NCI-H1048 (cell line): ENCODE data around the gene LZTS3.
"Not testable (repeated sequence)": the region's sequence is repeated elsewhere in the genome, so short reads cannot be mapped to it uniquely, and the experiment has no call there.

ENCODE experiments used
- DNase-seq: peaks from one replicate; lab custom pipeline; 2025; lab: John Stamatoyannopoulos, UW

LZTS3 gene

DNA sequence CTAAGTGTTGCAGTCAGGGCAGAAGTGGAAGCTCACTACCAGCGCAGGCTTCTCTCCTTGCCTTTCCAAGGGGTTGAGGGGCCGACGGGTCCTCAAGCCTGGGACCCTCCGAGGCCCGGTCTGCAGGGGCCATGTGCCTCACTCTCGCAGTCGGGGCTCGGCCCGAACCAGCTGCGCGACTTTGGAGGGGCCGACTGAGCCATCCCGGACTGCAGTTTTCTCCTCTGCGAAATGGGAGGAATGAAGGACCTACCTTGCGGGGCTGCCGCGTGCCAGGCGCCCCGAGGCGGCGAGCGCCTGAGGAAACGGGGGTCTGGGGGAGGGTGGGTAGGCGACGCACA, 5.6 kb downstream of the LZTS3 start:
- DNase-seq: no peak

DNA sequence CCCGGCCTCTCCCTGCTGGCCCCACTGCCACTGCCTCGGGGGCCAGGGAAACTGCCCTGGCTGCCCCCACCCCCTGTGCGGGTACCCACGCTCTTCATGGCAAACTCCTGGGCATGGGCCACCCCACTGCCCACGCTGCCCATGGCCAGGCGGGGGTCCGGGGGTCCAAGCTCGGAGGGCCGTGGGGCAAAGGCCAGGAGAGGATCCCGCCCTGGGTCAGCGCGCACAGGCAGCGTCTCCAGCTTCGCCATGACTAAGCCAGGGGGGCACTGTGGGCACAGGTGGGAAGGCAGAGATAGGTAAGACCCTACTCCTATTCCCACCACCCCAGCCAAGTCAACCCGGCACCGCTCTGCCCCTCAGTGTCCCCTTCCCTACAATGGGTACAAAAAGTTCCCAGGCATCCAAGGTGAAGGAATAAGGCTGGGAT, 6.4 kb downstream of the LZTS3 start:
- no peak for DNase-seq

DNA sequence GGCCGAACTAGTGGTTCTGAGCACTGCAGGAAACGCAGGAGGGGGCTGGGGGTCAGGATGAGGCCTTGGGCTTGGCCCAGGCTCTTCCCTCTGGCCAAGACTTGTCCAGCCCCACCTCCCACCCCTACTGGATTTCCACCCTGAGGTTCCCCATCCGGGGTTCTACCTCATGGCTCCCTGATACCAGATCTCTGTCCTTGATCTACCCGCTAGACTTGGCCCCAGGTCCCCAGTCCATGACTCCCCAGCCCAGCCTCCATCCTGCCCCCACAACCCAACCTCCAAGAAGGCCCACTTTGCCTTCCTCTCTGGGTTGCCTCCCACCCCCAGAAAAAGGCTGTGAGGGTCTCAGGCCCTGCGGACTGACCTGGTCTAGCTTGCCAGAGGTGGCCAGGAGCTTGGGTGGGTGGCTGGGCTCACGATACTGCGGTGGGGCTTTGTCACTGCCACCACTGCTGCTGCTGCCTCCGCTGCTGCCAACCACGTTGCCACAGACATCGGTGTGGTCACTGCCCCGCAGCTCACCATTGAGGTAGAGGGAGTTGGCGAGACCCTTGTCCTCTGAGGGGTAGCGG, 6.9 kb downstream of the LZTS3 start:
- no peak for DNase-seq

DNA sequence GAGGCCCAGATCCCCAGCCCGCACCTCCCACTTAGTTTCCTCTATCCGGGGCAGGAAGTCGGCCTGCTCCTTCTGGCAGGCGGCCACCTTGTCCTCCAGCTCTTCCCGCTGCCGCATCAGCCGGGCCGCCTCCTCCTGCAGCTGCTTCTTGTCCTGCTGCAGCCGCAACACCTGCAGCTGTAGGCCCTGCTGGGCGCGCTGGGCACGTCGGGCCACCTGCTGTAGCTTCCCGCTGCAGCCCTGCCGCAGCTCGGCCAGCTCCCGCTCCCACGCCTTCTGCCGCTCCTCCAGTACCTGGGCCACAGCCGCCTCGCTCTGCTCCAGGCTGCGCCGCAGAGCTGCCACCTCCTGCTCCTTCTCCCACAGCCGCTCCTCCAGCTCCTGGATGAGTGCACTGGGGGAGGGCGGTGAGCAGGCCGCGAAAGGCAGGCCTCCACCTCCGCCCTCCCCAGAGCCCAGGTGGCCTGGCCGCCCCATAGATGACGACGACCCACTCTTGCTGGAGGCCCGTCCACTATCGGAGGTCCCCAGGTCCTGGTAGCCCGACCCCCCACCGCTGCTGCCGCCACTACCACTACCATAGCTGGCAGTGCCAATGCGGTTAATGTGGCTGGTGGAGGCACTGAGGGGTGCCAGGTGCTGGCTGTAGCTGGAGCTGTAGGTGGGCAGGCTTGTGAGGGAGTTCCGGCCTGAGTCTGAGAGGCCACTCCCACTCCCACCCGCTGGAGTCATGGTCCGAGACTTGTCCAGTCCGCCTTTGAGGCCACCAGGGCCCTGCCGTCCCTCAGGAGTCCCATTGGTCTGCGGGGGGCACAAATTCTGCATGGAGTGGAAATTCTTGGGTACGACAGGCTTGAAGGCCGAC, 7.6 kb downstream of the LZTS3 start:
- DNase-seq: no peak

DNA sequence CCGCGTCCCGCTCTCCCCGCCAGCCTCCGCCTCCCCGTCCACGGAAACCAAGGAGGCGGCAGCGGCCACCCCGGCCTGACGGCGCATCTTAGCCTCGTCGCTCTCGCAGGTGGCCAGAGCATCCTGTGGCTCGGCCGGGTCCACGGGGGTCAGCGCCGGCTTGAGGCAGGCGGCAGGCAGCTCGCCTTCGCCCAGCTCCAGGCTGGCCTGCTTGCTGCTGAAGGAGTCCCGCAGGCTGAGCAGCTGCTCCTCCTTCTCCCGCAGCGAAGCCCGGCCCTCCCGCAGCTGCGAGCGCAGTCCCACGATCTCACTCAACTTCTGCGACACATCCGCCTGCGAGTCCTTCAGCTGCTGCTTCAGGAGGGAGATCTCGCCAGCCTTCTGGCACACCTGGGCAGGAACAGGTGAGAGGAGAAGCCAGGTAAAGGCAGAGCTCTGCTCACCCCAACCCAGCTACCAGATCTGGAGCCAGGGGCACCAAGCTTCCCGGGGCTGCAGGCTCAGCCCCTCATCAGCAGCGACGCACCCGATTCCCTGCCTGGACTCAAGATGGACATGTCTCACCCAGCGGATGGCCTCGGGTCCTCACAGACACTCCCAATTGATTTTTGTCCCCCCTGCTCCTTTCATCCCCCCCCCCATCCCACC, 8.5 kb downstream of the LZTS3 start:
- DNase-seq: no peak

DNA sequence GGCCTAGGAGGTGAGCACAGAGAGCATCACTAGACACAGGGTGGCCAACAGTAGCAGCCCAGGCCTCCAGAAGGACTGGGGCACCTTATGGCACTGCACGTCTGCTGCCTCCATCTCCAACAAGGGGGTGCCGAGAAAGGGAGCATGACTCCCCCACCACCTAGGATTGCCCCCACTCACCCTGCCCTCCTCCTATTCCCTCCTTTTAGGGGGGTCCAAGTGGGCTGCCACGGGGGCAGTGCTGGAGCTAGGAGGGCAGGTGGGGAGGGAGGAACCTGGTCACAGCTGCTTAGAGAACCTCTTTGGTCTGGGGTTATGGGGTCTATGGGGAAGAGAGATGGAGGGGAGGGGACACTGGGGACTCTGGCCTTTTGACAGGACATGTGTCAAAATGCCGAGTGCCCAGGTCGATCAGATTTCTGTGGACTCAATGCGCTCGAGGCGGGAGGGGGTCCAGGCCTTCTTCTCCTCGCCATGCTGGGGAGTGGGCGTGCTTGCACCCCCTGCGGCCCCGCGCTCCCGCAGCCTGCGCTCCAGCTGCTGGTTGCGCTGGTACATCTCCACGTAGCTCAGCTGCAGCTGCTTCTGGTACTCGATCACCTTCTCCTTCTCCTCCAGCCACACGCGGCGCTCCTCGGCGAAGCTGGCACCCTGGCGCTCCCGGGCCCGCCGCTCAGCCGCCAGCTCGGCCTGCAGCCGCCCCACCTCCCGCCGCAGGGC, 9.1 kb downstream of the LZTS3 start:
- no peak for DNase-seq

DNA sequence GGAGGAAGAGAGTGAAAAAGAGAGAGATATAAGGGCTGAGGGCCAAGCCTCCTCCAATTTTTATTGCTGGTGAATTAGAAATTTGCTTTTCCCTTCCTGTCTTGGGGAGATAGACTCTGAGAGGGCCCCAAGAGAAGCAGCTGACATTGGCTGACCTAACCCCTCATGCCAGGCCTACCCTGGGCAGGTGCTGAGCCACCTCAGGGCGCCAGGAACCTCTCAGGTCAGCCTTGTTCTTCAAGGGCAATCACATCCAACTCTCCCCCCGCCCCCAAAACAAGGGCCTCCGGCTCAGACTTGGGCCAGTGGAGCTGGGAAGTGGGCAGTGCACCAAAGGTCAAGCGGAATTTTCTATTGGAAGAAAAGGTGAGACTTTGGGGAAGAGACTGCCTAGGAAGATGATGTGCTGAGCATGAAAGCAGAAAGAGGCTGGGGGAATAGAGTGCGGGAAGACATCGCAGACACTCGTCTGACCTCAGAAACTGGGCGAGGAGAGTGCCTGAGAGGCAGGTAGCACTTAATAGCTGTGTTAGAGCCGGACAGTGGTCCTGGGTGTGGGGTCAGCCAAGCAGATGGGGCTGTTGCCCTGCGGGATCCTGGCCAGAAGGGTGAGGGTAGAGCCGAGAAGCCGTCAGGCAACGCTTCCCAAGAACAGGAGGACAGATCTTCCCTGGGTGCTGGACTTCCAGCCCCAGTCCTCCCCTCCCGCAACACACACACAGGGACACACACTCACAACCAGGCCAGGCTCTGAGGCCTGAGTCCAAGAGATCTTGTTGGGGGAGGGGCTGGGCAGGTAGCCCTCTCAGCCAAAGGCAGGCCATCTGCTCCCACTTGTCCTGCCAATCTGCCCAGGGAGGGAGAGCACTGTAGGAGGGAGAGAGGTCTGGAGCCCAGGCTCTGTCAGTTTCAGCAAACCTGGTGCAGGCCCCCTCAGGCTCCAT, 10.0 kb downstream of the LZTS3 start:
- DNase-seq: no peak

DNA sequence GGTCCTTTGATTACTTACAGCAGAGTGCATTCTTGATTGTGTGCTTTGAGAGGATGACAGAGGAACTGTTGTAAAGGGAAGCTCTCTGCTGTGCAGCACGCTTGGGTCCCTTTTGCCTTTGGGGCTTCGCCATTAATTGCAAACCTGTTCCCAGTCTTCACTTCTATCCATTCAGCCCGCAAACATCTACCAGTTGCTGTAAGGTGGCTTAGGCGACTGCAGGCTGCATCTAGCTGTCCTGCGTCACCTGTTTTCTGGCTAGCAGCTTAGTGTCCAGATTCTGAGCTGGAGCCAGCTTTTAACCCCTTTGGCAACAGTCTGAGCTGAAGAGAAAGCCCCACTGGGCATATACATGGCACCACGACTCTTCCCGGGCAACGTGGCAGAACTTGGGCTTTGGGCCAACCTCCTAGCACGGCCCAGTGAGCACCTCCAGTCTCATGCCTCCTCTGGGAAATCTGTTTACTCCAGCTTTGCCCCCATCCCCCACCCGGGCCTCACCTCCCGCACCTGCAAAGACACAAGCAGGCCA, 11.2 kb downstream of the LZTS3 start:
- no peak for DNase-seq

DNA sequence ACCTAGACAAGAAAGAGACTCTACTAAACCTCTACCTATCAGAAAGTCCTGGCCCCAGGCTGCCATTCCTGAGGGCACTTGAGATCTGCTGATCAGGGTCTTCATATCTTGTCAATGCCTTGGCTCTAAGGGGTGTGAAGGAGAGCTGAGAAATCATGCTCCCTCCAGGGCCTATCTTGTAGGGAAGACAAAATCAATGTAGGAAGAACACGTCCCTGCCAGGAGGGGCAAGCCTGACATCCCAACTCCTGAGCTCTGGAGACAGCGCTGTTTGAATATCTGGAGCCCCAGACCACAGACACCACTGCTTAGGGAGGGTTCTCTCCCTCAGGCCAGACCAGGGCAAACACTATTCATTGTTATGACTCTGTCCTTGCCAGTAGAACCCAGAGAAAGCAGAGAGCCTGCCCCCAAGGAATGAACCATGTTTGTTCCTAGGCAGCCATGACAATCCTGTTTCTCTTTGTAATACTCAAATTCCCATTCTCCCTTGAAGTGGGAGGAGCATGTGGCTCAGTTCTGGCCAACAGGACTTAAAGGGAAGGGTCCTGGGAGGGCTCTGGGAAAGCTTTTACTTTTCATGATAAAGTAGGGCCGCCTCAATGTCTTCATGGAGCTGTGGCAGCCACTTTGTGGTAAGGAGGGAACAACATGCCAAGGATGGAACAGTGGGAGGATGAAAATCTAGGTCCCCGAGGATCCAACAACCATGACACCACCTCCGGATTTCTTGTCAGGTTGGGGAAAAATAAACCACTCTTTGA, 11.9 kb downstream of the LZTS3 start:
- no peak for DNase-seq

DNA sequence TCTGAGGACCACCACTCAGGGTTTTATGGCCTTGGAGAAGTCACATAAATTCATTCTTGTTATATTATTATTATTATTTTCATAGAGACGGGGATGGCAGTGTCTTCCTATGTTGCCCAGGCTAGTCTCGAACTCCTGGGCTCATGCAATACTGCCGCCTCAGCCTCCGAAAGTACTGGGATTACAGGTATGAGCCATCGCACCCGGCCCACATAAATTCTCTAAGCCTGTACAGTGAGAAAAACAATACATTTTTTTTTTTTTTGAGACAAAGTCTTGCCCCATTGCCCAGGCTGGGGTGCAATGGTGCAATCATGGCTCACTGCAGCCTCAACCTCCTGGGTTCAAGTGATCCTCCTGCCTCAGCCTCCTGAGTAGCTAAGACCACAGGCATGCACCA, 12.9 kb downstream of the LZTS3 start:
- DNase-seq: no peak

DNA sequence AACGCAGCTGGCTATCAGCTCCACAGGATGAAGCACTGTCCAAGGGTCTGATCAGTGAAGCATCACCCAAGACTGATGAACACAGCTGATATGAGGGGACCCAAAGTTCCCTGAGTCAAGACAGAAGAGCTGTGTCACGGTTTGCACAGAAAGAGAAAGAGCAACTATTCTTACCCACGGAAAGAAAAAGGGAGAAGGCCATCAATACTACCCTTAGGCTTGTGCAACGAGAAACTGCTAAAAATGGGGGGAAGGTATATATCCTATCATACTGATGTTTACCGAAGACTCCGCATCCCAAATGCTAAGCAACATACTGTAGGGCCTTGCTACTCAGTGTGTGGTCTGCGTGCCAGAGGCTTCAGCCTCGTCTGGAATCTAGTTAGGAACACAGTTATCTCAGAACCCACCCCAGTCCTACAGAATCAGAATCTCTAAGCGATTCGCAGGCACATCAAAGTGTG, 14.3 kb downstream of the LZTS3 start:
- no peak for DNase-seq

DNA sequence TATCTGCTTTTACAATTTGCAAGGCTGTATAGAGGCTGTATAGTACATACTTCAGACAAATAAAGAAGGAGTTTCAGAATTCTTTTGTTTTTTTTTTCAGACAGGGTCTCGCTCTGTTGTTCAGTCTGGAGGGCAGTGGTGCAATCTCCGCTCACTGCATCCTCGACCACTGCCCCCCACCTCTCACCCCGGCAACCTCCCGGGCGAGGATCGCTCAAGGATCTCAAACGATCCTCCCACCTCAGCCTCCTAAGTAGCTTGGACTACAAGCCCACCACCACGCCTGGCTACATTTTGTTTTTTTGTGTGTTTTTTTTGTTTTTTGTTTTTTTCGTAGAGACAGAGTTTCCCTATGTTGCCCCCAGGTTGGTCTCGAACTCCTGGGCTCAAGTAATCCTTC, 15.5 kb downstream of the LZTS3 start:
- no peak for DNase-seq

DNA sequence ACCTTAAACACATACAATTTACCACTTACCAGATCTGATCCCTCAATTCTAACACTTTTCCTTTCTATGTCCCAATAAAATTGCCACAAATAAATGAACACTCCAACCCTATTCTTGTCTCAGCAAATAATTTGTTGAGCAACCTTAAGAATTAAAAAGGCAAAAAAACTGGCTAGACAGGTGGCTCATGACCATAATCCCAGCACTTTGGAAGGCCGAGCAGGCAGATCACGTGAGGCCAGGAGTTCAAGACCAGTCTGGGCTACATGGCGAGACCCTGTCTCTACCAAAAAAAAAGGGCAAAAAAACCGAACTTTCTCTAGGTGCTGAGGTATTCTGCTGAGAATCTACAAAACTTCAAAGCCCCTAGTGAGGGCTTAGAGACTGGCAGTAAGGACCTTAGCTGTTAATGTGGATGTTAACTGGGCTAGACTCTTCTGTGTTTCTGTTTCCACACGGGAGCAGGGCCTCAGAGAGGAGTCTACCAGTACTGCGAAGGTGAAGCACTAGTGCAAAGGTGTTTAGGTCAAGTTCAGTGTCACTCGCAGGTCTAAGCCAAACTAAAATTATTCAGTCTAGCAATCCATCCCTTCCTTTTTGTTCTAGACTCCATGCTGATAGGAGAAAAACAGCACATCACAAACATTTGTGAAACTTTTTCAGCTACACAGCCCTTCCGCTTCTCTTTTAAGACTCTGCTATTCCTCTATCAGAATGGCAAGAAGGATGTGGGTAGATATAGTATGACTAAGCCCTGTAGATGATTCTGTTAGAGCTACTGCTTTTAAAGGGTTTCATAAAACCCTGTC, 16.3 kb downstream of the LZTS3 start:
- no peak for DNase-seq

DNA sequence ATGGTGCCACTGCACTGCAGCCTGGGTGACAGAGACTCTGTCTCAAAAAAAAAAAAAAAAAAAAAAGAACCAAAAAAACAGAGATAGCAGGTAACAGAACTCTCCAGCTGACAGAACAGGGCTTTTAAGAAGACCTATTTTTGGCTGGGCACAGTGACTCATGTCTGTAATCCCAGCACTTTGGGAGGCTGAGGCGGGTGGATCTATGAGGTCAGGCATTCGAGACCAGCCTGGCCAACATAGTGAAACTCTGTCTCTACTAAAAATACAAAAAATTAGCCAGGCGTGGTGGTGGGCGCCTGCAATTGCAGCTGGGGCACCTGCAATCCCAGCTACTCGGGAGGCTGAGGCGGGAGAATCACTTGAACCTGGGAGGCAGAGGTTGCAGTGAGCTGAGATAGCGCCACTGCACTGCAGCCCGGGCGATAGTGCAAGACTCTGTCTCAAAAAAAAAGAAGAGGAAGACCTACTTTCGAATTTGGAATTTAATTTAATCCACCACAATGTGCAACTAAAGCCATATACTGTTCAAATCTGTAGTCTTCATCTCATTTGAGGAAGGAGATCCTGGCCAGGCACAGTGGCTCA, 21.2 kb downstream of the LZTS3 start:
- DNase-seq: not testable (repeated sequence)

DNA sequence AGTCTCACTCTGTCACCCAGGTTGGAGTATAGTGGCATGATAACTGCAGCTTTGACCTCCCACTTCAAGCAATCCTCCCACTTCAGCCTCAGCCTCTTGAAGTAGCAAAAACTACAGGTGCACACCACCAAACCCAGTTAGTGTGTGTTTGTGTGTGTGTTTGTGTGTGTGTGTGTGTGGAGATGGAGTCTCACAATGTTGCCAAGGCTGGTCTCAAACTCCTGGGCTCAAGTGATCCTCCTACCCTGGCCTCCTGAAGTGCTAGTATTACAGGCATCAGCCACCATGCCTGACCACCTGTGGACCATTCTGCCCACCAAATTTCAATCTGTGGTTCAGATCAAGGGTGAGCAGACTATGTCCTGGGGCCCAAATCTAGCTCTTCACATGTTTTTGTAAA, 22.4 kb downstream of the LZTS3 start:
- DNase-seq: no peak

DNA sequence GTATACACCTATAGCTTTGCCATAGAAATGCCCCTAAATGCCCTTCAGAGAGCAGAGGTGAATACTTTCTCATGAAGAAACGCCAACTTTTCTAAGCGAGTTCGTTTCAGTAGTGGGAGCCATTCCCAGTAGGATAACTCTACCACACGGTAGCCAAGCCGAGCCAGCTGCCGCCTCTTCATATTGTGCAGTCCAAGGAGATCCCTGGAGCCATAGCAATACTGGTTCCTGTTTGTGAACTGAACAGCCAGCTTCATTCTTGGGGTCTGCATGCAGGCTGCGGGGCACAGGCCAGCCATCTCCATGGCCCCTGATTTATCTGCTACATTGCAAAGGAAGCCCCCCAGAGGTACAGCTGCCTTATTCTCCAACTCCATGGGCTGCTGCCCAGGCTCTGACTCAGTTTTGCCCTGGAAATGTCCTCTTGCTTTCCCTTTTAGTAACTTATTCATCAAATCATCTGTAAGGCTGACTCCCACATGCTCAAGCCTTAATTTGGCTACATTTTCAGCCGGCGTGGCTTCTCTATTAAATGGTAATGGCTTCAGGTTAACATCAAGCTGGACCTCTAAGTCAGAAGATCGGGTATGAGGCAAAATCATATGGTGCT, 26.5 kb downstream of the LZTS3 start:
- DNase-seq: no peak

DNA sequence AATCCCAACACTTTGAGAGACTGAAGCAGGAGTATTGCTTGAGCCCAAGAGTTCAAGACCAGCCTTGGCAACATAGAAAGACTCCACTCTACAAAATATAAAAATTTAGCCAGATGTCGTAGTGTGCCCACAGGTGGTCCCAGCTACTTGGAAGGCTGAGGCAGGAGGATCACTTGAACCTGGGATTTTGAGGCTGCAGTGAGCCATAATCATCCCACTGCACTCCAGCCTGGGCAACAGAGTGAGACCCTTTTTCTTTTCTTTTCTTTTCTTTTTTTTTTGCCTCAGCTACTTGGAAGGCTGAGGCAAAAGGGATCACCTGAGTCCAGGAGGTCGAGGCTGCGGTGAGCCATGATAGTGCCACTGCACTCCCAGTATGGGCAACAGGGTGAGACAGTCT, 31.6 kb downstream of the LZTS3 start:
- no peak for DNase-seq

DNA sequence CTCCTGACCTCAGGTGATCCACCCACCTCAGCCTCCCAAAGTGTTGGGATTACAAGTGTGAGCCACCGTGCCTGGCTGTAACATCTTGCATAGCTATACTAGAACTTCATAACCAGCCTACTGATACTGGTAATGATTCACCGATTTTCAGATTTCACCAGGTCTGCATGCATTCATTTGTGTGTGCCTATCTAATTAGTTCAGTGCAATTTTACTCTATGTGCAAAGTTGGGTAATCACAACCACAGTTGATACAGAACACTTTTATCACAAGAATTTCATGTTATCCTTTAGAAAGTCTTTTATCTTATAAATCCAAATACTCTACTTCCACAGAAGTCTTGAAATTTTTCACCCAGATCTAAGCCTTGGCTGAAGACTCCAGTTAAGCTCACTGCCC, 35.9 kb downstream of the LZTS3 start:
- no peak for DNase-seq
